NCI-H524 (cell line): Measurements from ENCODE around the gene PLA2G4D.

Source experiments
- DNase-seq, 2 experiments: peaks; one replicate each; lab custom pipeline; 2025; lab: John Stamatoyannopoulos, UW

PLA2G4D gene

GRCh38 chr15:42018306-42019224 lies 75.8 kb downstream of the PLA2G4D start:
- no peak for DNase-seq
